GM21529 (cell line): ENCODE results near the gene MCM3.

Experiments used
- ATAC-seq: cut with Tn5 transposase; IDR thresholded peaks from one replicate; pipeline ENCODE4 v1.9.1; 2021; ENCODE audit not compliant: unreplicated experiment

MCM3 gene

DNA sequence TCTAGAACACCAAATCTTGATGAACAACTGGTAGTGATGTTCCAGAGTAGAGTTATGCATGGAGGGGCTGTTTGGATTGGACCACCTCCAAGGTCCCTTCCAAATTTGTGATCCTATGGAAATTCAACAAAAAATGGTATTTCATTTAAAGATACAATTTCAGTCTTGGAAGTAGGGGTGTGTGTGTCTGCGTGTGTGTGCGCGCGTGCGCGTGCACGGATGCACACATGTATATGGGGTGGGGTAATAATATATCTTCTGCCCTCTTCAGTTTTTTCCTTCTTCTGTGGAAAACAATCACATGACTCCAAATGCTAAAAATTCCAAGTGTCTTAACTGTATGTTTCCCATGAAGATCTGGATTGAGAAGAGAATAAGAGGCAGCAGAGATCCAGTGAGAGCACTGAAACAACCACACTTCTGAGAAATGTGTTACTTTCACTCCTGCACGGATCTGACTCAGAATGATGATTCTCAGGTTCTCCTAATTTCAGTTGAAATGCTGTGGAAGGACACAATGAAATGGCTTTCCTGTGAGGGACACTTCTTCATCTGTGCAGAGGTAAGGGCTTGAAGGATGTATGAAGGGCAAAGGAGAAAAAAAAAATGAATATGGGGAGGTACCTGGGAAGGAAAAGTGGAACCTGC, 29.7 kb downstream of the MCM3 start:
- no peak for ATAC-seq

GRCh38 chr6:52253494-52253893, 31.0 kb downstream of the MCM3 start:
- no peak for ATAC-seq

- ATAC-seq, result no peak
Observed at GRCh38 chr6:52251113-52251512, 33.4 kb downstream of the MCM3 start.

- ATAC-seq, result no peak
Observed at GRCh38 chr6:52249078-52249477, 35.5 kb downstream of the MCM3 start.

DNA sequence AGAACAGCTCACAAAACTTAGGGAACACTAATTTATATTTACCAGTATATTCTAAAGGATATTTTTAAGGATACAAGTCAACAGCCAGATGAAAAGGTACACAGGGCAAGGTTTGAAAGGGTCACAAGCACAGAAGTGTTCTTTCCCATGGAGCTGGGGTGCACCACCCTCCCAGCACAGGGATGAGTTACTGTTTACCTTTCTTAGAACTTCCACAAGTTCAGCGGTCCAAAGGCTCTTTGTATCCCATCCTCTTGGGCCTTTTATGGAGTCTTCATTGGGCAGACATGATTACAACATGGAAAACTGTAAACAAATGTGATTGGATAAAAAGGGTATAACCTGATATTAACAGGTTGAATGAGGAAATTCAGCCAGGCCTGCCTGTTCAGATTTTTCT, 39.1 kb downstream of the MCM3 start:
- ATAC-seq, result no peak

DNA sequence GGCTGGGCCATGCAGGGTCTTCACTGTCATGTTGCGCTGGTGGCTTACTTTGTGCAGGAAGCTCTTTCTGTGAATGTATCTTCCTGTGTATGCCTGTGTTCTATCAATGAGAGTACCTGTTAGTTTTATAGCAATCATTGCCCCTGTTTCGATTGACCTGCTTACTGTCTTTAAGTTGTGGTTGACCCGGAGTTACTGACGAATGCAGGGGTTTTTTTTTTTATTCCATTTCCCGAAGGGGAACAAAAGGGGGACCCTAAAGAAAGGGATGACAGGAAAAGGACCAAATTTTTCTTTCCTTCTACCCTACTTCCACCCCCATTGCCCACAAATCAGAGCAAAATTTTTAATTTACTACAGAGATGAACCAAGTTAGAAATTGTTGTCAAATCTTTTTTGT, 40.1 kb downstream of the MCM3 start, which contains the start of gene IL17F:
IL17F (minus strand) TSS at position 101 of the 400 bp plus-strand sequence; CDS start at position 30, 71 bp downstream.
- ATAC-seq, result no peak

- ATAC-seq, result no peak
Observed at GRCh38 chr6:52243282-52243893, 41.2 kb downstream of the MCM3 start.

DNA sequence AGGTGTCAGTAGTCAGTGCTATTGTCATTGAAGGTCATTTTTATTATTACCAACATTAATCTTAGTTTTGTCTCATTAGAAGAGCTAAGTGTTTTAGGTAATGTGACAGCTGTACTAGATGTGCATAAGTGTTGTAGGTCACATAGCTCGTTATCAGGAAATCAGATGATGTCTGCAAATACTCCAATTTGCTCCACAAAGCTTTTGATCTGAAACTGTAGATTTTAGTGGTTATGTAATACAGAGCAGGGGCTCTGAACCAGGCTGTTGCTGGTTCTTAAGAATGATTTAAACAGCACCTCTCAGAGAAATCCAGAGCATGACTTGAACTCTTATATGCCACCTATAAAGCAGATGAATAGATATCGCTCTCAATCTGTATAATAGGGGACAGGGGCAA, 42.7 kb downstream of the MCM3 start:
- ATAC-seq, result no peak

GRCh38 chr6:52233975-52234823, 50.3 kb downstream of the MCM3 start:
- peak; percentile 91 for ATAC-seq

GRCh38 chr6:52233005-52233404, 51.5 kb downstream of the MCM3 start:
- no peak for ATAC-seq

DNA sequence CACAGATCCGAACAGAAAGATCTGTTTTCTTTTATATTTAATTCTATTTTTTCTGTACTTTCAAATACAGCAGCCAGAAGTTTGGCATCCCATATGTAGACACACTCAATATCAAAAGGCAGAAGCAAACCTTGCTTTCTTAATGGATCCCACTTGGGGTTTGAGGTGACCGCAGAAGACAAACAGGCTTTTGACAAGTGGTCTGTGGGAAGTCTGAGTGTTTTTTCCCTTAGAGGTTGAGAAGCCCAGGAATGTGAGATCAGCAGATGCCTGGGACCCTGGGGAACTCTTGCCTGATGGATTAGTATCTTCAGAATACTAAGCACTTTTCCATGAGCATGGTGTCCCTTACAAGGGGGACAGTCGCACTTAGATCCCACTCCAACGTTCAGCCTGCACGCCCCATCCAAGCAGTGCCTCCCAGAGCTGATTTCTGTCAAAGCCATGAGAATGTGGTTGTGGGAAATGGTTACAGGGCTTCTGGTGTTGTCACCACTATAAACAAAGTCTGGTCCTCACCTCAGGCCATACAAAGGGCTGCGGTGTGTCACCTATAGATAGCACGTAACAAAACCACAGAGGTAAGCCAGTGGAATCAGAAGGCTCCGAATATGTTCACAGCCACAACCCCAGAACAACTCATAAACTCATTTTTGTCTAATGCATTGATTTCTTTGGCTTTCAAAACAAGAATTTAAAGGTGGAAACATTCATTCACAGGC, 53.0 kb downstream of the MCM3 start:
- ATAC-seq, result no peak

DNA sequence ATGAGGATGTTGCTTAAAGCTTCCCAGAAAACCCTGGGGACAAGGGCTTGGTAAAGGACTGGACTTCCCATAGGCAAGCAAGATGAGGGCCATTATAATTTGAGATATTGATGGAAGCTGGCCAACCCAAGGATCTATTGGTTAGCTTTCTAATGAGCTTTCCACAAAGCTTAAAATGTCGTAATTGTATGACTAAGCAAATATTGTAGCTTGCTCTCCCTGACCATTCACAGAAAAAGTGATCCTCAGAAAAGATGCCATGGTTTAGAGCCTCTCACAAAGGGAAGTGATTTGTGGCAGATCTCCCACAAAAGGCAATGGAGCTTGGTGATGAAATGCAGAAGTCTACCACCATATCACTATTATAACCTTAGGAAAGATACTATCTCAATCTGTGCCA, 53.9 kb downstream of the MCM3 start:
- no peak for ATAC-seq

DNA sequence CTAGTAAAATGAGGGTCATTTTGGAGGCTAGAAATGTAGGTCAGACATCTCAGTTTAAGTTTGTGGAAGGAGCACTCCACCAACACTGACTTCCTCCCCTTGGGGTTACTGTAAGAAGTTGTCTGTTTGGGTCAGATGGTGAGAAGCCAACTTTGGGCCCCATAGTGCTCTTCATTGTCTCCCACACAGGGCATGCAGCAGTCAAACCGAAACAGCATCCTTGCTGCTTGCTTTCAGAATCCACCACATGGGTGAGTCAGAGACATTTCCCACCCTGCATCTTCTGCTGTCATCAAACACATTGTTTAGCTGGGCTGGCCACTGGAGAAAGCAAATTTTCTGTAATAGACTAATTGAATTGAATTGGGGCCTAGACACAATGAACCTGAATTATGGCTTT, 57.0 kb downstream of the MCM3 start:
- ATAC-seq, result peak; percentile 100

GRCh38 chr6:52221302-52221701, 63.2 kb downstream of the MCM3 start:
- peak; percentile 82 for ATAC-seq

DNA sequence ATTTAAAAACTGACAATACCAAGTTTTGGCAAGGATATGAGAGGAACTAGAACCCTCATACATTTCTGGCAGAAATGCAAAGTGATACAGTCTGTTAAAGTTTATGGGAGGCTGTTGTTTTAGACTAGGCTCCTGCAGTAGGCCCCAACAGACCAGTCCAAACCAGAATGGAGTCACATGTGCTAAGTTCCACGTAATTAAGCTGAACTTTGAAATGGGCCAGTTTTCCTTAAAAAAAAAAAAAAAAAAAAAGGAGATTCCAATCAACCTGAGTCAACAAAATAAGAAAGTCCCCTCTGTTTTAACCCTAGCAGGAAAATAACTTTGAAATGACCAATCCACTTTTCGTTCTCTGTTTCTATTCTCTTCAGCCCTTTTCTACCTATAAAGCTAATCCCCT, 66.8 kb downstream of the MCM3 start:
- ATAC-seq, result no peak

GRCh38 chr6:52216932-52217575, 67.5 kb downstream of the MCM3 start:
- peak; percentile 57 for ATAC-seq

DNA sequence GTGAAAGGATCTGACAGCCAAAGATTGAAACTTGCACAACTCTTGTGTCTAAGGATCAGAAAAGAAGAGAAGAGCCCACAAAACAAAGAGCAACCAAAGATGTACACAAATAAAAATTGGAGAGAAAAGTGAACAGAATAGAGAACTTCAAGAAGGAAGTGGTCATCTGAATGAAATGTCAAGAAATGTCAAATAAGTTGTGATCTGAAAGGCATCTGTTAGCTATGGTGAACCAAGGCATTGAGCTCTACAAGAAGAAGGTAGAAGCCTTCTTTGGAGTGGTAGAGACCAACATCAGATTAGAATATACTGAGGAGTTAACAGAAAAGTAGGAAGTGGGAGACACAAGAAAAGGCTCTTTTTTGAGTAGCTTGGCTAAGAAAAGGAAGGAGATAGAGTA, 68.8 kb downstream of the MCM3 start:
- ATAC-seq, result no peak
